GM23338 (cell line): Measurements from ENCODE around the gene NPC2. TPM values are rescaled to one million over a fixed set of nuclear protein-coding genes. Genes with fewer than 3 reads are reported as not detected.

Source experiments
- ATAC-seq: fragments of 200-7000 bp; cut with Tn5 transposase; 3 replicates; pipeline ENCODE4 v1.9.1; 2020
- DNase-seq: peaks from one replicate; pipeline ENCODE4 v3.0.0-alpha.2; 2015; ENCODE audit warnings: low spot score
- H2AFZ ChIP-seq: fragments of 200-600 bp; sonication (generic); 2 replicates; pipeline ENCODE4 v1.8.0; 2016; ENCODE audit warnings: antibody characterized with exemption, mild to moderate bottlenecking, moderate library complexity
- H3F3A ChIP-seq: fragments of 200-600 bp; sonication (generic); replicated peaks from 2 replicates; pipeline ENCODE4 v1.8.0; 2017; ENCODE audit warnings: antibody characterized with exemption, mixed run types, low read depth
- H3K27ac ChIP-seq: fragments of 200-600 bp; sonication (generic); 2 replicates; pipeline ENCODE4 v1.6.1; 2016; ENCODE audit warnings: low read depth
- H3K27me3 ChIP-seq: fragments of 200-600 bp; sonication (generic); 2 replicates; pipeline ENCODE4 v1.8.0; 2016; ENCODE audit warnings: mild to moderate bottlenecking, mixed run types, moderate library complexity; ENCODE audit not compliant: insufficient read depth
- H3K36me3 ChIP-seq: fragments of 200-600 bp; sonication (generic); 2 replicates; pipeline ENCODE4 v1.8.0; 2016; ENCODE audit warnings: mild to moderate bottlenecking; ENCODE audit not compliant: insufficient read depth
- H3K4me1 ChIP-seq: fragments of 200-600 bp; sonication (generic); 2 replicates; pipeline ENCODE4 v1.8.0; 2016; ENCODE audit warnings: mild to moderate bottlenecking, moderate library complexity; ENCODE audit not compliant: insufficient read depth
- H3K4me2 ChIP-seq: fragments of 200-600 bp; sonication (generic); 2 replicates; pipeline ENCODE4 v1.7.1; 2017; ENCODE audit warnings: mixed run types
- H3K4me3 ChIP-seq: fragments of 200-600 bp; sonication (generic); 2 replicates; pipeline ENCODE4 v1.6.1; 2016; ENCODE audit warnings: mixed run types
- H3K79me2 ChIP-seq: fragments of 200-600 bp; sonication (generic); replicated peaks from 2 replicates; pipeline ENCODE4 v1.8.0; 2017; ENCODE audit warnings: mild to moderate bottlenecking; ENCODE audit not compliant: insufficient read depth
- H3K9me2 ChIP-seq: fragments of 200-600 bp; sonication (generic); 2 replicates; pipeline ENCODE4 v1.8.0; 2017; ENCODE audit not compliant: insufficient read depth
- H4K20me1 ChIP-seq: fragments of 200-600 bp; sonication (generic); replicated peaks from 2 replicates; pipeline ENCODE4 v1.8.0; 2017; ENCODE audit warnings: mild to moderate bottlenecking; ENCODE audit not compliant: insufficient read depth
- H3K27ac Mint-ChIP-seq: 2 replicates; pipeline ENCODE4 v1.8.0; 2020; ENCODE audit warnings: inconsistent platforms, mild to moderate bottlenecking, moderate library complexity, mixed read lengths
- H3K27me3 Mint-ChIP-seq: 3 replicates; pipeline ENCODE4 v1.8.0; 2022; ENCODE audit warnings: low read depth, mild to moderate bottlenecking, moderate library complexity, mixed read lengths, inconsistent platforms; ENCODE audit not compliant: insufficient read depth, poor library complexity
- H3K36me3 Mint-ChIP-seq: 3 replicates; pipeline ENCODE4 v1.8.0; 2021; ENCODE audit warnings: low read depth, mild to moderate bottlenecking, inconsistent platforms, moderate library complexity, mixed read lengths
- H3K4me1 Mint-ChIP-seq: 3 replicates; pipeline ENCODE4 v1.8.0; 2020; ENCODE audit warnings: mild to moderate bottlenecking, inconsistent platforms, mixed read lengths
- H3K4me3 Mint-ChIP-seq: 3 replicates; pipeline ENCODE4 v1.8.0; 2021; ENCODE audit warnings: moderate library complexity, mild to moderate bottlenecking, inconsistent platforms, mixed read lengths
- H3K9me3 Mint-ChIP-seq: 3 replicates; pipeline ENCODE4 v1.8.0; 2020; ENCODE audit warnings: moderate library complexity, mild to moderate bottlenecking, inconsistent platforms, mixed read lengths
- CREB1 ChIP-seq: fragments of 250-450 bp; sonication (Bioruptor Pico); IDR thresholded peaks from 2 replicates; pipeline ENCODE4 v1.5.0; 2020; ENCODE audit warnings: low read depth, mild to moderate bottlenecking, moderate library complexity
- CTCF ChIP-seq, 2 experiments: fragments of 200-600 bp in 1 of 2; sonication (generic) in 1 of 2; conservative IDR thresholded peaks; 2 replicates each; pipeline versions ENCODE4 v1.5.1 to v1.6.1; 2016 to 2017; ENCODE audit warnings: antibody characterized with exemption in 2 of 2, low read depth in 2 of 2, mild to moderate bottlenecking in 2 of 2, moderate library complexity in 1 of 2
- ETS1 ChIP-seq: IDR thresholded peaks from 2 replicates; pipeline ENCODE4 v1.6.1; 2016; ENCODE audit warnings: antibody characterized with exemption
- EZH2phosphoT487 ChIP-seq: fragments of 200-600 bp; sonication (generic); IDR thresholded peaks from one replicate; pipeline ENCODE4 v1.8.1; 2018; ENCODE audit warnings: antibody characterized with exemption; ENCODE audit not compliant: unreplicated experiment
- JUNB ChIP-seq: IDR thresholded peaks from one replicate; pipeline ENCODE4 v1.6.1; 2016; ENCODE audit warnings: antibody characterized with exemption; ENCODE audit not compliant: unreplicated experiment
- NANOG ChIP-seq: IDR thresholded peaks from 2 replicates; pipeline ENCODE4 v1.6.1; 2016; ENCODE audit warnings: antibody characterized with exemption, borderline replicate concordance
- POLR2AphosphoS5 ChIP-seq: IDR thresholded peaks from 2 replicates; pipeline ENCODE4 v1.6.1; 2016; ENCODE audit warnings: antibody characterized with exemption, low read depth
- REST ChIP-seq: IDR thresholded peaks from one replicate; pipeline ENCODE4 v1.6.1; 2018; ENCODE audit warnings: antibody characterized with exemption; ENCODE audit not compliant: unreplicated experiment
- STAT1 ChIP-seq: IDR thresholded peaks from one replicate; pipeline ENCODE4 v1.6.1; 2016; ENCODE audit warnings: antibody characterized with exemption; ENCODE audit not compliant: unreplicated experiment
- ZNF114 ChIP-seq: fragments of 250-450 bp; sonication (Bioruptor Pico); IDR thresholded peaks from 2 replicates; pipeline ENCODE4 v1.5.0; 2020; ENCODE audit warnings: mild to moderate bottlenecking, moderate library complexity
- ZNF331 ChIP-seq: fragments of 250-450 bp; sonication (Bioruptor Pico); IDR thresholded peaks from 2 replicates; pipeline ENCODE4 v1.5.0; 2020; ENCODE audit warnings: low read depth, mild to moderate bottlenecking, moderate library complexity
- ZNF462 ChIP-seq: fragments of 250-450 bp; sonication (Bioruptor Pico); IDR thresholded peaks from 2 replicates; pipeline ENCODE4 v1.5.0; 2020; ENCODE audit warnings: mild to moderate bottlenecking, moderate library complexity
- polyA plus RNA-seq: library from polyadenylated mRNA; unstranded; fragments of >200 nt; fragmentation: Nextera tagmentation; extraction: Ambion mirVana; gene quantifications from 2 replicates; pipeline ENCODE4 v1.2.1, GENCODE V29; 2016
- total RNA-seq: library from RNA; depleted of rRNA; stranded (reverse); fragments of >200 nt; shearing (Covaris generic); gene quantifications from 2 replicates; pipeline ENCODE4 v1.2.3, GENCODE V29; 2014

Gene NPC2
- total and polyA plus RNA-seq, 2 experiments from 2014 or later: 287 to 344 TPM

GRCh38 chr14:74522740-74523139 is 29.6 kb upstream of the NPC2 start (continued):
- TF ChIP-seq REST: no peak

GRCh38 chr14:74521756-74522155 is 28.7 kb upstream of the NPC2 start:
- DNase-seq (no peak), ATAC-seq (no peak)
- peaks cover 4% of the 10 kb centered on the region for H3K27me3 Mint-ChIP-seq
- H3K79me2 ChIP-seq: no peaks in the 10 kb centered on the region
- H4K20me1 ChIP-seq: no peaks in the 10 kb centered on the region
- H3K4me1 Mint-ChIP-seq: peaks cover 8% of the 10 kb centered on the region
- H3K9me3 Mint-ChIP-seq: no peaks in the 10 kb centered on the region
- no peaks in the 10 kb centered on the region for H3K36me3 ChIP-seq
- no peaks in the 10 kb centered on the region for H3F3A ChIP-seq
- H3K4me1 ChIP-seq: no peaks in the 10 kb centered on the region
- H3K27me3 ChIP-seq: no peaks in the 10 kb centered on the region
- no peak overlapping the region for H2AFZ ChIP-seq
- no peak overlapping the region for H3K4me3 ChIP-seq
- no peak overlapping the region for H3K4me2 ChIP-seq
- H3K27ac ChIP-seq: no peak overlapping the region
- no peaks in the 10 kb centered on the region for H3K36me3 Mint-ChIP-seq
- H3K27ac Mint-ChIP-seq: no peak overlapping the region
- no peaks in the 10 kb centered on the region for H3K9me2 ChIP-seq
- H3K4me3 Mint-ChIP-seq: no peak overlapping the region
- TF ChIP-seq JUNB: no peak
- no peak for TF ChIP-seq CTCF (conservative IDR thresholded peaks at IDR 0.05; ENCODE audit: low read depth in 2 of 2)
- TF ChIP-seq STAT1: no peak
- TF ChIP-seq CREB1 (CRISPR knock-in tag): no peak
- TF ChIP-seq POLR2AphosphoS5: no peak
- TF ChIP-seq ZNF462: no peak
- no peak for TF ChIP-seq NANOG
- no peak for TF ChIP-seq ETS1
- TF ChIP-seq ZNF114 (CRISPR knock-in tag): no peak
- no peak for TF ChIP-seq ZNF331 (CRISPR knock-in tag)
- no peak for TF ChIP-seq EZH2phosphoT487
